Urothelium cell line (cell line): ENCODE data around the gene PRKAG2.

Source experiments
- DNase-seq: peaks from one replicate; pipeline ENCODE4 v3.0.0; 2011; ENCODE audit warnings: low spot score, mixed read lengths
- FAIRE-seq: peaks from 2 replicates; lab custom pipeline; 2011; peaks lifted over from hg19 to GRCh38; lab: Jason Lieb, UNC

The PRKAG2 gene

GRCh38 chr7:151735186-151735850, 141.6 kb downstream of the PRKAG2 start:
- no peak for DNase-seq

GRCh38 chr7:151732834-151733592, 143.9 kb downstream of the PRKAG2 start:
- FAIRE-seq (no peak), DNase-seq (no peak)

More at GRCh38 chr7:151735186-151735850, 141.6 kb downstream of the PRKAG2 start:
- FAIRE-seq: no peak

GRCh38 chr7:151732292-151732691, 144.6 kb downstream of the PRKAG2 start:
- no peak for FAIRE-seq
- DNase-seq: no peak

DNA sequence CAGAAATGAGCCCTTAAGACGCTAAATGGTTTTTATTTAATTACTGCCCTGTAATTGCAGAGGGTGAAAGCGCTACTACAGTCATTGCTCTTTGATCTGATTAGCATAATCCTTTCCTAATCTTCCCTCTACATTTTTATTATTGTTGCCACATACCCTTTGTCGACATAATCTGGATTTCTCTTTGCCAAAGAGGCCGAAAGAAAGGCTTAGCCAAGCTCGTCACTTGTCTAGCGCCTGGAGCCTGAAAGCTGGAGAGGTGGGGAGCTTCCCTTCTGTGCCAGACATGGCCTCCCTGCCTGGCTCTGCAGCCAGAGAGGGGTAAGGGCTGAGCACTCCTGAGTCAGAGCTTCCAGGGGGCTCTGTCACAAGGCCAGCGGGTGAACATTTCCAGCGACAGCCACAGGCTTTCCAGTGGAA, 145.9 kb downstream of the PRKAG2 start:
- FAIRE-seq (no peak), DNase-seq (no peak)

GRCh38 chr7:151730591-151730990, 146.3 kb downstream of the PRKAG2 start:
- no peak for FAIRE-seq
- DNase-seq: no peak

- DNase-seq (no peak), FAIRE-seq (no peak)
These were observed 147.4 kb downstream of the PRKAG2 start for GRCh38 chr7:151729521-151729921.

- DNase-seq: no peak
- no peak for FAIRE-seq
These were observed 148.2 kb downstream of the PRKAG2 start for GRCh38 chr7:151728746-151729145.

DNA sequence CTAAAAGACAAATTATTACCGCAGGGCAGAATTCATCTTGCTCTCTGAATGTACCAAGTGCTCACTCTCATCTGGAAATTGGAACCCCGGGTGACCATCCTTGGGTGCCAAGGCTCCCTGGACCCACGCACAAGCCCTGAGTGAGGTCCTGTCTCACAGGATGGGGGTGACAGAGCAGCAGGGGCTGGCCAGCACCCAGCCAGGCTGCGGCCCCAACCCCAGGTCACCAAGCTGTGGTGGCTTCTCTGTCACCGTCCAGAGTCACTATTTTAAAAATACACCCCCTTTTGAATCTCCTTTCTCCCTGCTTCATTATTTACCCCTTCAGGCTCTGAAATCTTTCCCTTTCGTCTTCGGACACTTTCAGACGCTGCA, 148.6 kb downstream of the PRKAG2 start:
- DNase-seq: no peak
- no peak for FAIRE-seq

DNA sequence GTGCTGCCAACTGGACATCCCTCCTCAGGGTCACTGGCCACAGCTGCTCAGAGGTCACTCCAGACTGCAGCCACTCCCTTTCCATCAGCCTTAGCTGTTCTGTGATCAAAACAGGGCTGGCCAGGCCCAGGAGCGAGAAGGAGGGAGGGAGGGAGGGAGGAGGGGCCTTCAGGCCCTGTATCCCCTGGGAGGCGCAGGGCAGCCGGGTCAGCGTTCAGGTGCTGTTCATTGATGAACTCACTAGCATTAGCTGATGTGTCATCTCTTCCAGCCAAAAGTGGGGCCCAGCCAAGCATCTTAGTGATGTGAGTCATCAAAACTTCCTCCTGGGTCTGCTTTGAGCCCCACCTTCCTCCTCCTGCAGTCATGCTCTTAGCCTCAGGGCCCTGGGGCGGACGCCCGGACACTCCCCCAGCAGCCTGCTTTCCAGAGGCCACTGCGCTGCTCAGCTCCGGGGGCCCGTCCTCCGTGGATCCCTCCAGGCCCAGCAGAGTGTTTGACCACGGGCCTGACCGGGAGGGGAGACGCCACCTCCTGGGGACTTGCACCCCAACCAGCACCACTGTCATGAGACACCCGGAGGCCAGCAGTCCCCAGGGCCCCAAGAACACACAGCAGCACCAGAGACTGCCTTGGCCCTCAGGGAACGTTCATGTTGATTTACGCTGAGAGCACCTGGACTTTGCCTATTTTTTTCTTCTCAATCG, 149.2 kb downstream of the PRKAG2 start:
- FAIRE-seq: no peak
- peak; percentile 75 for DNase-seq

GRCh38 chr7:151726652-151727578, 150.0 kb downstream of the PRKAG2 start:
- DNase-seq (no peak), FAIRE-seq (no peak)

- DNase-seq (no peak), FAIRE-seq (no peak)
These were observed 150.9 kb downstream of the PRKAG2 start for GRCh38 chr7:151725844-151726651.

DNA sequence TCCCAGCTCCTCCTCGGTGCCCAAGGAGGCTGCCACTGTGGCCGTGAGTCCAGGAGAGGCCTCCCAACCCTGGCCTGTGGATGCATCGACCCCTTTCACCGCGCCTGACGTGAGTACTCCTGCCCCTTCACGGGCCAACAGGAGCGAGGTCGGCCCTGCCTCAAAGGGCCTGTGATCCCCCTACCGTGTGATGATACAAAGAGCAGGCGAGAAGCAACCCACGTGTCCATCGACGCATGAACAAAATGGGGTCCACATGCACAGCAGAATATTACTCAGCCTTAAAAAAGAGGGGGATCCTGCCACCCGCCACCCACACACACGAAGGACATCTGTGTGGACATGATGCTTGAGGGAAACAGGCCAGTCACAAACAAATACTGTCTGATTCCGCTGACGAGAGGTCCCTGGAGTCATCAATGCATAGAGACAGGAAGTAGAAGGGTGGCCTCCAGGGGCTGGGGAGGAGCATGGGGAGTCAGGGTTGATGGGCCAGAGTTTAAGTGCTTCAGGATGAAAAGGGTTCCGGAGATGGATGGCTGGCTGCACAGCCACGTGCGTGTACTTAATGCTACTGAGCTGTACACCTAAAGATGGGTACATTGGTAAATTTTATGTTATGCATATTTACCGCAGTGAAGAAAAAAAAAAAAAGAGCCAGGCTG, 151.9 kb downstream of the PRKAG2 start:
- no peak for FAIRE-seq
- no peak for DNase-seq

GRCh38 chr7:151724250-151724915, 152.5 kb downstream of the PRKAG2 start:
- DNase-seq (no peak), FAIRE-seq (no peak)

DNA sequence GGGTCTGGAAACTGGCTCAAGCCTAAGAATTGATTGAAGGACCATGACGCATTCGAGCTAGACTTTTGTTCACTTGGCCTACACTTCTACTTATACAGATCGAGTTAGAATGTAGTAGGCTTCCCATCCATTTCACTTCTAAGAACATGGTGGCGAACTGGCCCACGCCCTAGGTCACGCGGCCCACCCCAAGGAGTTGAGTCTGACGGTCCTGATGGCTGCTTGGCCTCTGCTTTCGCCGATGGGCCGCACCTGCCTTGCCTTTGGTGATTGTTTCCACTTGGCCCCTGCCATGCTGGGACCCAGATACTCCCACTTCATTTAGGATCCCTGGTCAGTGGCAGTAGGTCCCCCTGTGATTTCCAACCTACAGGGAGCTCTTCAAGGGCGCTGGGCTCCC, 153.6 kb downstream of the PRKAG2 start:
- DNase-seq: no peak
- FAIRE-seq: no peak

GRCh38 chr7:151722533-151722932, 154.4 kb downstream of the PRKAG2 start:
- FAIRE-seq: no peak
- DNase-seq: no peak

GRCh38 chr7:151721694-151722093, 155.2 kb downstream of the PRKAG2 start:
- FAIRE-seq (no peak), DNase-seq (no peak)

GRCh38 chr7:151721236-151721635, 155.7 kb downstream of the PRKAG2 start:
- DNase-seq (no peak), FAIRE-seq (no peak)

- DNase-seq (no peak), FAIRE-seq (no peak)
These were observed 156.6 kb downstream of the PRKAG2 start for GRCh38 chr7:151720280-151720679.

DNA sequence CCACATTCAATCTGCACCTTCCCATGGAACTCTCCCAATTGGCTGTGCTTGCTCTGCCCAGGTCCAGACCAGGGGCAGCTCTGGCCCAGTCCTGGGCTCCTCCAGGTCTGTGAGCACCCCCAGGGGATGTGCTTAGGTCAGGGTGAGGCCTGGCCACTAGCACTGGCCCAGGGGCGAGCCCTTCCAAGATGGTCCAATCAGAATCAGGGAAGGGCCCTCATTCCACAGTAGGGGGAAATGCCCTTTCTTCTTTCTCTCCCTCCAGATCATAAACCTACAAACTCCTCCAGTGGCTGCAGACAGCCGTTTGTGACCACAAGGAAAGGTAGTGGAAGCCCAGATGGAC, 157.0 kb downstream of the PRKAG2 start:
- FAIRE-seq (no peak), DNase-seq (no peak)
